ENCODE measurements around the gene OR6Y1. TPM values are rescaled to one million over a fixed set of nuclear protein-coding genes. Genes with fewer than 3 reads are reported as not detected.

Gene OR6Y1
- total RNA-seq, 2 experiments from 2014 or later: not detected

Other genes with a start within 250 kb of the OR6Y1 start
- gene CD1B, start 222.9 kb downstream of the OR6Y1 start, total RNA-seq: not detected
- not detected for gene CD1E, start 200.5 kb downstream of the OR6Y1 start, total RNA-seq
- gene OR10T2, start 154.9 kb downstream of the OR6Y1 start, total RNA-seq: not detected
- gene OR10K2, start 128.2 kb downstream of the OR6Y1 start, total RNA-seq: not detected
- not detected for gene OR10K1, start 92.6 kb downstream of the OR6Y1 start, total RNA-seq
- not detected for gene OR10R2, start 82.2 kb downstream of the OR6Y1 start, total RNA-seq
- gene OR6P1, start 16.2 kb upstream of the OR6Y1 start, total RNA-seq: not detected
- not detected for gene OR10X1, start 25.5 kb upstream of the OR6Y1 start, total RNA-seq
- not detected for gene OR10Z1, start 50.9 kb upstream of the OR6Y1 start, total RNA-seq
- not detected for gene SPTA1, start 132.3 kb upstream of the OR6Y1 start, total RNA-seq
- gene OR6K2, start 146.2 kb upstream of the OR6Y1 start, total RNA-seq: not detected
- not detected for gene OR6K3, start 166.3 kb upstream of the OR6Y1 start, total RNA-seq
- gene OR6K6, start 200.3 kb upstream of the OR6Y1 start, total RNA-seq: not detected
- not detected for gene OR6N1, start 217.8 kb upstream of the OR6Y1 start, total RNA-seq
- gene OR6N2, start 226.8 kb upstream of the OR6Y1 start, total RNA-seq: not detected